GM23248 (cell line): ENCODE measurements around the gene MON2. TPM values are rescaled to one million over a fixed set of nuclear protein-coding genes. Genes with fewer than 3 reads are reported as not detected.

ENCODE experiments used
- DNase-seq: peaks from one replicate; pipeline ENCODE4 v3.0.0-alpha.2; 2015
- H2AFZ ChIP-seq: fragments of 200-600 bp; sonication (generic); 2 replicates; pipeline ENCODE4 v1.6.1; 2016; ENCODE audit warnings: antibody characterized with exemption
- H3F3A ChIP-seq: fragments of 200-600 bp; sonication (generic); 2 replicates; pipeline ENCODE4 v1.6.1; 2016; ENCODE audit warnings: mild to moderate bottlenecking, antibody characterized with exemption, mixed run types; ENCODE audit not compliant: insufficient read depth
- H3K27ac ChIP-seq: fragments of 200-600 bp; sonication (generic); 2 replicates; pipeline ENCODE4 v1.5.1; 2016; ENCODE audit warnings: mild to moderate bottlenecking
- H3K27me3 ChIP-seq: fragments of 200-600 bp; sonication (generic); replicated peaks from 2 replicates; pipeline ENCODE4 v1.6.1; 2016; ENCODE audit warnings: mild to moderate bottlenecking; ENCODE audit not compliant: insufficient read depth
- H3K36me3 ChIP-seq: fragments of 200-600 bp; sonication (generic); 2 replicates; pipeline ENCODE4 v1.6.1; 2016; ENCODE audit warnings: low read depth, mild to moderate bottlenecking
- H3K4me1 ChIP-seq: fragments of 200-600 bp; sonication (generic); 2 replicates; pipeline ENCODE4 v1.6.1; 2016; ENCODE audit warnings: mild to moderate bottlenecking; ENCODE audit not compliant: insufficient read depth
- H3K4me2 ChIP-seq: fragments of 200-600 bp; sonication (generic); one replicate; pipeline ENCODE4 v1.6.1; 2016; ENCODE audit warnings: mild to moderate bottlenecking; ENCODE audit not compliant: unreplicated experiment
- H3K4me3 ChIP-seq: fragments of 200-600 bp; sonication (generic); 2 replicates; pipeline ENCODE4 v1.5.1; 2016; ENCODE audit warnings: mild to moderate bottlenecking
- H3K79me2 ChIP-seq: fragments of 200-600 bp; sonication (generic); 2 replicates; pipeline ENCODE4 v1.6.1; 2016; ENCODE audit warnings: mild to moderate bottlenecking; ENCODE audit not compliant: insufficient read depth
- H3K9ac ChIP-seq: fragments of 200-600 bp; sonication (generic); 2 replicates; pipeline ENCODE4 v1.6.1; 2016; ENCODE audit warnings: mild to moderate bottlenecking
- H3K9me2 ChIP-seq: fragments of 200-600 bp; sonication (generic); 2 replicates; pipeline ENCODE4 v1.6.1; 2016; ENCODE audit warnings: mixed run types, mild to moderate bottlenecking, moderate library complexity; ENCODE audit not compliant: insufficient read depth
- H3K9me3 ChIP-seq: fragments of 200-600 bp; sonication (generic); one replicate; pipeline ENCODE4 v1.6.1; 2017; ENCODE audit warnings: low read depth
- H4K20me1 ChIP-seq: fragments of 200-600 bp; sonication (generic); 2 replicates; pipeline ENCODE4 v1.6.0; 2016; ENCODE audit not compliant: insufficient read depth
- EZH2 ChIP-seq: fragments of 200-600 bp; sonication (generic); IDR thresholded peaks from 2 replicates; pipeline ENCODE4 v1.6.1; 2018; ENCODE audit warnings: antibody characterized with exemption, mild to moderate bottlenecking; ENCODE audit not compliant: insufficient read depth, poor library complexity, severe bottlenecking
- EZH2phosphoT487 ChIP-seq: fragments of 200-600 bp; sonication (generic); IDR thresholded peaks from 2 replicates; pipeline ENCODE4 v1.6.1; 2018; ENCODE audit warnings: antibody characterized with exemption, moderate library complexity, mild to moderate bottlenecking, low read depth; ENCODE audit not compliant: insufficient read depth
- WGBS, 2 experiments: methylation state at CpG; one replicate each; pipeline ENCODE4 v1.1.6; 2015 to 2017; ENCODE audit warnings: low lambda C conversion rate in 2 of 2, low coverage in 1 of 2; ENCODE audit errors: missing lambda C conversion rate in 2 of 2; 5-methylcytosine and 5-hydroxymethylcytosine counted together
- in situ Hi-C: fragments of 300-500 bp; cut with MboI; formaldehyde crosslinking; loops from 2 replicates; pipeline ENCODE4 v1.15.0; 2020
- polyA plus RNA-seq: library from polyadenylated mRNA; unstranded; fragments of >200 nt; fragmentation: Nextera tagmentation; extraction: Ambion mirVana; gene quantifications from 2 replicates; pipeline ENCODE4 v1.2.1, GENCODE V29; 2016
- total RNA-seq: library from RNA; depleted of rRNA; stranded (reverse); fragments of >200 nt; shearing (Covaris generic); gene quantifications from 2 replicates; pipeline ENCODE4 v1.2.3, GENCODE V29; 2014

Gene MON2
- total and polyA plus RNA-seq, 2 experiments from 2014 or later, result 22.1 to 26.8 TPM

GRCh38 chr12:62517887-62518286 lies 51.3 kb downstream of the MON2 start:
- no peak overlapping the region for H2AFZ ChIP-seq
- H3K9ac ChIP-seq, result no peak overlapping the region
- no peaks in the 10 kb centered on the region for H4K20me1 ChIP-seq
- H3K4me1 ChIP-seq, result no peaks in the 10 kb centered on the region
- 0 out of 2 replicates have a peak, but pooled peaks cover 4% of the 10 kb centered on the region for H3K79me2 ChIP-seq
- no peak overlapping the region for H3K27ac ChIP-seq
- H3F3A ChIP-seq, result no peaks in the 10 kb centered on the region
- TF ChIP-seq EZH2phosphoT487, result no peak
- TF ChIP-seq EZH2, result no peak
- H3K4me2 ChIP-seq, result no peak overlapping the region
- no peaks in the 10 kb centered on the region for H3K27me3 ChIP-seq
- WGBS, 2 experiments, result 52 to 56% methylated on average over 2 of the region's 2 CpGs
- H3K9me2 ChIP-seq, result no peaks in the 10 kb centered on the region
- DNase-seq, result no peak
- no peaks in the 10 kb centered on the region for H3K9me3 ChIP-seq
- in situ Hi-C loops, result no loop called here
- H3K36me3 ChIP-seq, result peaks cover 18% of the 10 kb centered on the region; the same call in 1 of the 2 replicates
- no peak overlapping the region for H3K4me3 ChIP-seq

GRCh38 chr12:62519043-62519442 lies 52.4 kb downstream of the MON2 start:
- H4K20me1 ChIP-seq, result no peaks in the 10 kb centered on the region
- H3K4me2 ChIP-seq, result no peak overlapping the region
- in situ Hi-C loops, result no loop called here
- H3K9me3 ChIP-seq, result no peaks in the 10 kb centered on the region
- H3K27me3 ChIP-seq, result no peaks in the 10 kb centered on the region
- H3K9me2 ChIP-seq, result no peaks in the 10 kb centered on the region
- no peaks in the 10 kb centered on the region for H3K4me1 ChIP-seq
- peaks cover 15% of the 10 kb centered on the region; the same call in 1 of the 2 replicates for H3K36me3 ChIP-seq
- no peak overlapping the region for H3K4me3 ChIP-seq
- TF ChIP-seq EZH2, result no peak
- TF ChIP-seq EZH2phosphoT487, result no peak
- DNase-seq, result no peak
- WGBS, 2 experiments, result 55 to 62% methylated on average over 5 of the region's 5 CpGs
- 0 out of 2 replicates have a peak, but pooled peaks cover 4% of the 10 kb centered on the region for H3K79me2 ChIP-seq
- no peak overlapping the region for H3K9ac ChIP-seq
- no peaks in the 10 kb centered on the region for H3F3A ChIP-seq
- H2AFZ ChIP-seq, result no peak overlapping the region
- H3K27ac ChIP-seq, result no peak overlapping the region

GRCh38 chr12:62520361-62520760 lies 53.7 kb downstream of the MON2 start:
- Histone ChIP-seq H3K4me3 (no peak overlapping the region), H3K79me2 (no peaks in the 10 kb centered on the region), H4K20me1 (no peaks in the 10 kb centered on the region), H3F3A (peaks cover 7% of the 10 kb centered on the region; the same call in 1 of the 2 replicates), H3K9me2 (no peaks in the 10 kb centered on the region), H2AFZ (no peak overlapping the region), H3K4me1 (no peaks in the 10 kb centered on the region), H3K4me2 (no peak overlapping the region), H3K27ac (no peak overlapping the region), H3K36me3 (peaks cover 22% of the 10 kb centered on the region; the same call in 1 of the 2 replicates), H3K9me3 (no peaks in the 10 kb centered on the region), H3K27me3 (no peaks in the 10 kb centered on the region), H3K9ac (no peak overlapping the region)
- in situ Hi-C loops, result no loop called here
- no peak for DNase-seq
- WGBS, 2 experiments, result 90 to 91% methylated on average over 5 of the region's 5 CpGs
- TF ChIP-seq EZH2, result no peak
- no peak for TF ChIP-seq EZH2phosphoT487

GRCh38 chr12:62522984-62523383 lies 56.4 kb downstream of the MON2 start:
- Histone ChIP-seq H3K9ac (no peak overlapping the region), H3K79me2 (no peaks in the 10 kb centered on the region), H3K27ac (no peak overlapping the region), H4K20me1 (no peaks in the 10 kb centered on the region), H2AFZ (no peak overlapping the region), H3K4me3 (no peak overlapping the region), H3K4me2 (no peak overlapping the region), H3K4me1 (no peaks in the 10 kb centered on the region), H3K27me3 (no peaks in the 10 kb centered on the region), H3F3A (peaks cover 7% of the 10 kb centered on the region; the same call in 1 of the 2 replicates), H3K36me3 (peaks cover 34% of the 10 kb centered on the region), H3K9me2 (no peaks in the 10 kb centered on the region), H3K9me3 (no peaks in the 10 kb centered on the region)
- in situ Hi-C loops, result no loop called here
- TF ChIP-seq EZH2phosphoT487 (no peak), EZH2 (no peak)
- DNase-seq, result peak; percentile 32
- WGBS, 2 experiments, result 98 to 100% methylated on average over 2 of the region's 2 CpGs

- no peak for DNase-seq
- no peak overlapping the region for H3K4me2 ChIP-seq
- no peaks in the 10 kb centered on the region for H3K4me1 ChIP-seq
- H3K27me3 ChIP-seq, result no peaks in the 10 kb centered on the region
- TF ChIP-seq EZH2 (no peak), EZH2phosphoT487 (no peak)
- in situ Hi-C loops, result no loop called here
- no peaks in the 10 kb centered on the region for H3K9me2 ChIP-seq
- no peak overlapping the region for H3K4me3 ChIP-seq
- H3K27ac ChIP-seq, result no peak overlapping the region
- H3K9me3 ChIP-seq, result no peaks in the 10 kb centered on the region
- no peak overlapping the region for H2AFZ ChIP-seq
- peaks cover 31% of the 10 kb centered on the region for H3K36me3 ChIP-seq
- H4K20me1 ChIP-seq, result no peaks in the 10 kb centered on the region
- 96 to 98% methylated on average over 1 of the region's 1 CpG for WGBS, 2 experiments
- H3F3A ChIP-seq, result peaks cover 7% of the 10 kb centered on the region; the same call in 1 of the 2 replicates
- H3K79me2 ChIP-seq, result no peaks in the 10 kb centered on the region
- no peak overlapping the region for H3K9ac ChIP-seq
These were observed 57.0 kb downstream of the MON2 start for GRCh38 chr12:62523619-62524018.
